ACC112 (cell line): ENCODE data around the gene RIPOR2.

ENCODE experiments used
- H2AFZ ChIP-seq: fragments of 200-600 bp; sonication (generic); one replicate; pipeline ENCODE4 v1.6.0; 2017; ENCODE audit warnings: antibody characterized with exemption, low read length; ENCODE audit not compliant: unreplicated experiment
- H3K27ac ChIP-seq: fragments of 200-600 bp; sonication (generic); 2 replicates; pipeline ENCODE4 v1.5.1; 2014; ENCODE audit warnings: low read depth, mild to moderate bottlenecking, antibody characterized with exemption, low read length, moderate library complexity
- H3K27me3 ChIP-seq: fragments of 200-600 bp; sonication (generic); 2 replicates; pipeline ENCODE4 v1.6.1; 2014; ENCODE audit warnings: mild to moderate bottlenecking, antibody characterized with exemption, low read length, moderate library complexity, mixed read lengths; ENCODE audit not compliant: insufficient read depth
- H3K36me3 ChIP-seq: fragments of 200-600 bp; sonication (generic); 2 replicates; pipeline ENCODE4 v1.6.1; 2016; ENCODE audit warnings: mild to moderate bottlenecking, antibody characterized with exemption, low read length, moderate library complexity, mixed read lengths; ENCODE audit not compliant: insufficient read depth
- H3K4me1 ChIP-seq: fragments of 200-600 bp; sonication (generic); one replicate; pipeline ENCODE4 v1.6.1; 2016; ENCODE audit warnings: low read length, mixed read lengths; ENCODE audit not compliant: insufficient read depth, unreplicated experiment, control insufficient read depth
- H3K4me3 ChIP-seq: fragments of 200-600 bp; sonication (generic); 2 replicates; pipeline ENCODE4 v1.5.1; 2014; ENCODE audit warnings: mild to moderate bottlenecking, low read depth, low read length
- H3K79me2 ChIP-seq: fragments of 200-600 bp; sonication (generic); one replicate; pipeline ENCODE4 v1.6.0; 2016; ENCODE audit warnings: low read length; ENCODE audit not compliant: control insufficient read depth, unreplicated experiment, insufficient read depth

RIPOR2 gene

GRCh38 chr6:24971067-24971466, 35.3 kb upstream of the RIPOR2 start:
- Histone ChIP-seq H2AFZ (no peak overlapping the region), H3K27ac (no peak overlapping the region), H3K4me1 (no peaks in the 10 kb centered on the region), H3K27me3 (no peaks in the 10 kb centered on the region), H3K36me3 (no peaks in the 10 kb centered on the region), H3K4me3 (no peak overlapping the region), H3K79me2 (no peaks in the 10 kb centered on the region)

- H2AFZ ChIP-seq, result no peak overlapping the region
- H3K27ac ChIP-seq, result no peak overlapping the region
- no peaks in the 10 kb centered on the region for H3K36me3 ChIP-seq
- H3K27me3 ChIP-seq, result no peaks in the 10 kb centered on the region
- no peaks in the 10 kb centered on the region for H3K4me1 ChIP-seq
- H3K79me2 ChIP-seq, result no peaks in the 10 kb centered on the region
- no peak overlapping the region for H3K4me3 ChIP-seq
Measured at GRCh38 chr6:24969343-24969860, 33.6 kb upstream of the RIPOR2 start.

- no peaks in the 10 kb centered on the region for H3K27me3 ChIP-seq
- no peak overlapping the region for H3K27ac ChIP-seq
- no peaks in the 10 kb centered on the region for H3K4me1 ChIP-seq
- no peaks in the 10 kb centered on the region for H3K36me3 ChIP-seq
- H3K4me3 ChIP-seq, result no peak overlapping the region
- no peaks in the 10 kb centered on the region for H3K79me2 ChIP-seq
- H2AFZ ChIP-seq, result no peak overlapping the region
Measured at GRCh38 chr6:24968783-24969182, 33.0 kb upstream of the RIPOR2 start.

DNA sequence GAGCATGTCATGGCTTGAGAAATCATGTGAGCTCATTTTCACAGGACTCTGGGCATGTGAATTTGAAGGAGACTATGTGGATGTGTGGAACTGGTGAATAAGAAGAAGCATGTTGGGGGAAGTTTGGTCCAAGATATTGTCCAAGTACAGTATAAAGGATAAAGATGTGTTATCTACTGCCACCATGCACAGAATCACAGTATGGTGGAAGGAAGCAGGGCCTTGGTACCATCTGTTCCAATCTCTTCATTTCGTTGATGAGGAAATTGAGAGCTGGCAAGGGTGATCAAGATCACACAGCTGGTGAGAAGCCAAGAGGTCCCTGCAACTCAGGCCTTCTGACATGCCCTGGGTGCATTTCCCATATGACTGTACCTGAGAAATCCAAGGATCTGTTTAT, 31.5 kb upstream of the RIPOR2 start:
- Histone ChIP-seq H3K36me3 (no peaks in the 10 kb centered on the region), H2AFZ (no peak overlapping the region), H3K4me1 (no peaks in the 10 kb centered on the region), H3K4me3 (no peak overlapping the region), H3K27ac (no peak overlapping the region), H3K27me3 (no peaks in the 10 kb centered on the region), H3K79me2 (no peaks in the 10 kb centered on the region)

GRCh38 chr6:24966381-24966780, 30.6 kb upstream of the RIPOR2 start:
- no peak overlapping the region for H3K4me3 ChIP-seq
- no peaks in the 10 kb centered on the region for H3K4me1 ChIP-seq
- H2AFZ ChIP-seq, result no peak overlapping the region
- H3K27ac ChIP-seq, result no peak overlapping the region
- H3K79me2 ChIP-seq, result no peaks in the 10 kb centered on the region
- H3K36me3 ChIP-seq, result no peaks in the 10 kb centered on the region
- no peaks in the 10 kb centered on the region for H3K27me3 ChIP-seq

- no peak overlapping the region for H3K4me3 ChIP-seq
- no peak overlapping the region for H2AFZ ChIP-seq
- no peak overlapping the region for H3K27ac ChIP-seq
- H3K27me3 ChIP-seq, result no peaks in the 10 kb centered on the region
- no peaks in the 10 kb centered on the region for H3K79me2 ChIP-seq
- H3K36me3 ChIP-seq, result no peaks in the 10 kb centered on the region
- no peaks in the 10 kb centered on the region for H3K4me1 ChIP-seq
Measured at GRCh38 chr6:24963887-24964570, 28.3 kb upstream of the RIPOR2 start.

DNA sequence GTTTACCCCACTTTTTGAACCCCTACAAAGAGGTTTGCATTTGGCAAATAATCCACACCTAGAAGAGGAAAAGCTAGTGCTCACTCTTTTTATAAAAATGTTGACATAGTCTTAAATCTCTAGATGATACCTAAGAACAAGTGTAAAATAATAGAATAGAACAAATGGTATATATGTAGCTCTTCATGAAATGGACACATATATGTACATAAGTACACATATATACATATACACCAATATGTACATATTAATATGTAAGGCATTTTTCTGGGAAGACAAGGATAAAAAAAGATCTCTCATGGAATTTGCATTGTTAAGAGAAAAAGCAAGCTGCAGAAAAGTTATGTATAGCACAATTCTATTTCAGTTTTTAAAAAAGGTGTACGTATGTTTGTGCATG, 27.6 kb upstream of the RIPOR2 start:
- H2AFZ ChIP-seq, result no peak overlapping the region
- no peaks in the 10 kb centered on the region for H3K27me3 ChIP-seq
- no peak overlapping the region for H3K4me3 ChIP-seq
- no peaks in the 10 kb centered on the region for H3K79me2 ChIP-seq
- H3K4me1 ChIP-seq, result no peaks in the 10 kb centered on the region
- H3K36me3 ChIP-seq, result no peaks in the 10 kb centered on the region
- no peak overlapping the region for H3K27ac ChIP-seq

GRCh38 chr6:24961852-24962251, 26.1 kb upstream of the RIPOR2 start:
- Histone ChIP-seq H3K4me1 (no peaks in the 10 kb centered on the region), H2AFZ (no peak overlapping the region), H3K4me3 (no peak overlapping the region), H3K27ac (no peak overlapping the region), H3K79me2 (no peaks in the 10 kb centered on the region), H3K27me3 (no peaks in the 10 kb centered on the region), H3K36me3 (no peaks in the 10 kb centered on the region)

- no peaks in the 10 kb centered on the region for H3K27me3 ChIP-seq
- H3K79me2 ChIP-seq, result no peaks in the 10 kb centered on the region
- no peaks in the 10 kb centered on the region for H3K4me1 ChIP-seq
- no peak overlapping the region for H3K27ac ChIP-seq
- no peak overlapping the region for H2AFZ ChIP-seq
- H3K4me3 ChIP-seq, result no peak overlapping the region
- no peaks in the 10 kb centered on the region for H3K36me3 ChIP-seq
Measured at GRCh38 chr6:24960991-24961475, 25.3 kb upstream of the RIPOR2 start.

GRCh38 chr6:24959319-24959718, 23.6 kb upstream of the RIPOR2 start:
- Histone ChIP-seq H3K4me3 (no peak overlapping the region), H3K27me3 (no peaks in the 10 kb centered on the region), H3K4me1 (no peaks in the 10 kb centered on the region), H3K27ac (no peak overlapping the region), H2AFZ (no peak overlapping the region), H3K36me3 (no peaks in the 10 kb centered on the region), H3K79me2 (no peaks in the 10 kb centered on the region)

DNA sequence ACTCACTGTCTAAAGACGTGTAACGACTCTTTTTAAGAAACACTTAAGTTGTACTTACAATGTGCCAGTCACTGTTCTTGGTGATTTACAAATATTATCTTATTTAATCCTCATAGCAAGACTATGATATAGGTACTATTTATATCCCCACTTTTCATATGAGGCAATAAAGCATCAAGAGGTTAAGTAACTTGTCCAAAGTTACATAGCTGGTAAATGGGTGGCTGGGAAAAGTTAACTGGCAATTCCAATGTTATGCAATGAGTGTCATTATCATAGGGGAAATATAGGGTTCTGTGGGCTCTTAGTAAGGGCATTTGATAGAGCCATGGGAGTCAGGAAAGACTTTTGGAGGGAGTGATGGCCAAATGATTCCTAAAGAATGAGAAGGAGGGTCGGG, 21.4 kb upstream of the RIPOR2 start:
- no peak overlapping the region for H3K27ac ChIP-seq
- no peaks in the 10 kb centered on the region for H3K79me2 ChIP-seq

More for the DNA sequence above, 21.4 kb upstream of the RIPOR2 start:
- no peaks in the 10 kb centered on the region for H3K36me3 ChIP-seq
- H3K4me3 ChIP-seq, result no peak overlapping the region
- no peaks in the 10 kb centered on the region for H3K4me1 ChIP-seq
- H2AFZ ChIP-seq, result no peak overlapping the region
- H3K27me3 ChIP-seq, result no peaks in the 10 kb centered on the region
